HG02623 (cell line): Measurements from ENCODE around the gene PSORS1C1.

Experiments
- ATAC-seq: cut with Tn5 transposase; IDR thresholded peaks from one replicate; pipeline ENCODE4 v1.9.1; 2021; ENCODE audit warnings: moderate library complexity; ENCODE audit not compliant: unreplicated experiment

The PSORS1C1 gene

DNA sequence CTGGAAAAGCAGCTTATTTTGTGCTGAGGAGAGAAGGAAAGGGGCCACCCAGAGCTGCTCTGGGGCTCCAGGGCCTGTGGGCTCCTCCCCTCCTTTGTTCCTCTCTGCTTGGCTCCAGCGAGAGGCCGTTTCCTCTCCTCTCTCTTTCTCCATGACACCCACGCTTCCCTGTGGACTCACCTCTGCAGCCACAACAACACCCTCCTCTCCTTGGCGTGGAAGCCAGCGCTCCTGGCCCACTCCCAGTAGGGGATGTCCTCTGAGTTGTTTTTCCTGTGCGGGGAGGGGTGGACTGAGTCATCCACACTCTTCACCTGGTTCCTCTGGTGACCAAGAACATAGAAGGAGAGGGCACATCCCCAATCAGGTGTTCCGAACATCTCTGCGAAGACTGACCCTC is 10.6 kb downstream of the PSORS1C1 start:
- ATAC-seq: no peak

DNA sequence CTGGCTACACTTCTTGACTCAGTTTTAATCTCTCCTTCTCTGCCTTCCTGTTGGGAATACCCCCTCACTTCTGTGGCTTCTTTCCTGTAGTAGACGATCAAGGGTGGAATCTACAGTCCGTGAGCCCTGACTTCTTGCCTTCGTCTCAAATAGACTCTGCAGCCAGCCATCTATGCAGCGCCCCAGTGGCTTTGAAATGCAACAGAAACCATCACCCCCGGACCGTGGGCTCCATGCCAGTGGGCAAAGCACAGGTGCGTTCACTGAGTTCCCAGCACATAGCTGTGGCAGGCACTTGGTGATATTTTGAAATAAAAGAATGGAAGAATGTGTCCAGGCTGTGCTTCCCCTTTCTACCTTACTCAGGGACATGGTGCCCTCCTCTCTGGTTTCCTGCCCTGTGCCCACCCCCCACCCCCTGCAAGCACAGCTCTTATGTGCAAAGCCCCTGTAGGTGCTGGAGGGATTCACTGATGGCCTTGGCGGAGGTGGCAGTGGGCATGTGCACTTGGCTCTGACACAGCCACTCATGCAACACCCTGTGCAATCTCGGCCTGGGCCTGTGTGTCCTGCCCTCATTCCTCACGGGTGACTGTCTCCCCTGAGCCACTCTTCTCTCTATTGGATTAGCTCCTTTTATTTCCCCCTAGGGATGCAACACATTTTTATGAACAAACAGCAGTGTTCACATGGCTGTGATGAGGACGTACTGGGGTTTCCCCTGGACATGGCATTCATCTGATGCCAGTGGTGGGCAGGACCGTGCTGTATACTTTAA is 11.2 kb downstream of the PSORS1C1 start:
- no peak for ATAC-seq

DNA sequence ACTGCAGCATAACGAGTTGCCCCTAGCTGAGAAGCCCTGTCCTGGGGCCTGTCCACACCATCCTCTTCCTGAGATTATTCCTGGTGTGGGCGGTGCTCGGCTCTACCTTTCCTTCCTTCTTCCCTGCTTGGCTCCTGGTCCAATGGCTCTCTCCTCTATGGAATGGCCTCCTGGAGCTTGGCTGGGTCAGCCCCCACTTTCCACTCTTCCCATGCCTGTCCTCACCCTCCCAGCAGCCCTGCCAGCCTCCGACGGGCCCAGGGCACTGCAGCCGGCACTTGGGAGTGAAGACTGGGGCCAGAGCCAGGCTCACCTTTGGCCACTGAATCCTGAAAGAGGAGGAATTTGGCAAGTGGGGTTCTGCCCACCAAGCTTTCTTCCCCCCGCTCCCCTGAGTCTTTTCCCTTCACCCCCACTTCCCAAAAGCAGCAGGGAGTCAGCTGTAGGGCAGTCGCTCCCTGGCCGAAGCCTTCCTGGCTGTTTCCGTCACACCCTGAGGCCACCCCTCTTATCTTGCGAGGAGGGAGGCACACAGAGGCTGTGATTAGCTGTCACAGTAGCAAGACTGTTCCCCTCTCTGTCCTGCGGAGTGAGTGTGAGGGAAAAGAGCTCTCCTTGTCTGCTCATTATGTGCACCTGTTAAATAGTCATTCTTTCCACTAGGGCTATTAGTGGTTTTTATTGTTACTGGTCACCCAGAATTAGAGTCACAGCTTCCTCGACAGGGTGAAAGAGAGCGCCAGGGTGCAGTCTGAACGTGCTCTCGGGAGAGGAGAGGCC is 12.0 kb downstream of the PSORS1C1 start:
- no peak for ATAC-seq

DNA sequence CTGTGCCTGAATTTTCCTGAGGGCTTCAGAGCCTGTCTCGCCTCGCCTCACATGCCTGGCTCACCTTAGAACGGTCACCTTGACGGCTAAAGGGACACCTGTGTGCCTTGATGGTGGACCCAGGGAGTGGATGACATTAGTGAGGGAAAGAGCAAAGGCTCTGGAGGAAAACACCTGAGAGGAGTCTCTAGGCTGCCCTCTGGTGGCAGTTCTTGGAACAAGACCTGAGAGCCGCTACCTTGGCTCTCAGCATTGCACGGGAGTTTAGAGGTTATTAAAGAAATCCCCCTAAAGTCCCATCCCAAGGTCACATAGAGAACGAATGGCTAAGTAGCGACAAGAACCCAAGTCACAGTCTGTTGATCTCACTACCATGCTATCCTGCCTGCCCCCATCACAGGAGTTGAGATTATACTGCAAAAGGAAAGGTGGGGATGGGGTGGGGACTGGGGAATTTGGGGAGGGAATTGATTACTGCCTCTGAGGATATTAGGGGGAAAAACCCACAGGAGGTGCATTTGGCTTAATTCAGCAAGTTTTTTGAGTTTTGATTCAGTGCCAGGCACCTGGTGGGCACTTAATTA is 13.6 kb downstream of the PSORS1C1 start:
- no peak for ATAC-seq

DNA sequence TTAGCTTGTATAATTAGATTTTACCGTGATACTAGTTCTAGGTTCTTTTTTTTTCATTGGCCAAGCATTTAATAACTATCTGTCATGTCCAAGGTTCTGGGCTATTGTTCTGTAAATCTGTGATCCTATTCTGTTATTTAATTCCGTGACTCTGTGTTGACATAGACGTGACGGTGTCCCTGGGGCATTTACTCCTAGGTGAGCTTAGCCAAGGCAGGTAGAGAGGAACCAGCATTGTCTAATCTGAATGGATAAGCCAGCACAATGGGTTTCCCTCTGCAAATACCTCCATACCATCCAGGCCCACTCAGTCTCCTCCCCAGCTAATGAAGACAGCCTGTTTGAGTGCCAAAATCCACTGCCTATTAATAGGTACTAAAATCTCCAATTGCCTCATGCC is 14.5 kb downstream of the PSORS1C1 start:
- ATAC-seq: no peak

DNA sequence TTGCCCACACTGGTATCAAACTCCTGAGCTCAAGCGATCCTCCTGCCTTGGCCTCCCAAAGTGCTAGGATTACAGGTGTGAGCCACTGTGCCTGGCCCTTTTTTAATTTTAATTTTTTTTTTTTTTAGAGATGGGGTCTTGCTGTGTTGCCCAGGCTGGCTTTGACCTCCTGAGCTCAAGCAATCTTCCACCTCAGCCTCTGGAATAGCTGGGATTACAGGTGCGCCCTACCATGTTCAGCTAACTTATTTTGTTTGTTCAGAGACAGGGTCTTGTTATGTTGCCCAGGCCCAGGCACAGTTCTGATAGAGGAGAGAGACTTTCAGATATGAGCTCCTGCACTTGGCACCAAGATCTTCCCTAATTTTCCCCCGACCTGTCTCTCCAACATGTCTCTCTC is 16.2 kb downstream of the PSORS1C1 start:
- no peak for ATAC-seq

DNA sequence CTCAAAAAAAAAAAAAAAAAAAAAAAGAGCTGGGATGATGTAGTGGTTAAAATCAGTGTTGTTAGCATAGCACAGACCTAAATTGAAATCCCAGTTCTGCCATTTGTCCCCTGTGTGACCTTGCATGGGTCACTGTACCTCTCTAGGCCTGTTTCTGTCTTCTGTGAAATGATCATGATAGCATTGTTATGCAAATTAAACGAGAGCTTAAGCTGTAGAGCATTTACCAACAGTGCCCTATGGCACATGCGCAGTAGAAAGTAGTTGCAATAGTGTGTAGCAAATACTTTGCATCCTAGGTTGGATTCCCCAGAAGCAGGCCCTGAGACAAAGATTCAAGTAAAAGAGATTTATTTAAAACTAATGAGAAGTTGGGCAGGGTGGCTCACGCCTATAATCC is 17.0 kb downstream of the PSORS1C1 start:
- ATAC-seq: no peak

DNA sequence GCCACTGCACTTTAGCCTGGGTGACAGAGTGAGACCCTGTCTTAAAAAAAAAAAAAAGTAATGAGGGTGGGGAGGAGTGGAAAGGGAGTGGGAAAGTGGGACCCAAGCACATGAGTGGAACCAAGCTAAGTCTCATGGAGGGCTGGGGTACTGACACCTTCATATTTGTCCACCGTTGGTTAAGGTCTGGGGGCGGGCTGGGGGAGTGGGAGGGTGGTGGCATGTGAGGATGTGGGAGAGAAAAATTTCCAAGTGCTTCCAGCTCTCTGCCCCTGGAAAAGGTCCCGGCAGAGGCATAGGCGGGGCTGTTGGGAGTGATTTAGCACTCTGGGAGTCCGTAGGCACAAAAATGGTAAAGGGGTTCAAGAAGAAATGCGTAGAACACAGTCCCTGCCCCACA is 18.2 kb downstream of the PSORS1C1 start:
- no peak for ATAC-seq

DNA sequence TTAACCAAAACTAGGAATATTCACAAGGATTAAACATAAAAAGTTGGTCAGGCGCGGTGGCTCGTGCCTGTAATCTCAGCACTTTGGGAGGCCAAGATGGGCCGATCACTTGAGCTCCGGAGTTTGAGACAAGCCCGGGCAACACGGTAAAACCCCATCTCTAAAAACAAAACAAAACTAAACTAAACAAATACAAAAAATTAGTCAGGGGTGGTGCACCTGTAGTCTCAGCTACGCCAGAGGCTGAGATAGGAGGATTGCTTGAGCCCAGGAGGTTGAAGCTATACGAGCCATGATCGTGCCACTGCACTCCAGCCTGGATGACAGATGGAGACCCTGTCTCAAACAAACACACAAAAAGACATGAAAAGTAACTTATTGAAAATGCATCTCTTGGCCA is 21.1 kb downstream of the PSORS1C1 start:
- no peak for ATAC-seq

DNA sequence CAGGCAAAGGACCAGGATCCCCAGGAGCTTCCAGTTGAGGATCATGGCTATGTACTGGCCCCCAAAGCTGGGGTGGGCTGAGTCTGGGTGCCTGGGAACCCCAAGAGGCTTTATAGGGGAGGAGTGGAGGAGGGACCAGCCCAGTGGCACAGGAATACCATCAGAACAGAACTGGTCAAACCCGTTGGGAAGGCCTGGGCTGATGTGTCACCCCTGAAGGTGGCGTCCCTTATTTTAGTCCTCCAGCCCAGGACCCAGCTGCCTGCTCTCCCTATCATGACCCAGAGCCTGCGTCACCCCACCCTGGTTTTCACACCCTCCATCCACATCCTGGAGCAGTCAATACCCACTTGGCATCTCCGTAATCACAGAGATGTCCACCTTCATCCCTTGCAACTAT is 24.4 kb downstream of the PSORS1C1 start, which contains the start of gene PSORS1C2:
TSS of gene PSORS1C2 (minus strand) at position 85 of the 400 bp plus-strand sequence. CDS start at position 45, 40 bp downstream.
- ATAC-seq: no peak

DNA sequence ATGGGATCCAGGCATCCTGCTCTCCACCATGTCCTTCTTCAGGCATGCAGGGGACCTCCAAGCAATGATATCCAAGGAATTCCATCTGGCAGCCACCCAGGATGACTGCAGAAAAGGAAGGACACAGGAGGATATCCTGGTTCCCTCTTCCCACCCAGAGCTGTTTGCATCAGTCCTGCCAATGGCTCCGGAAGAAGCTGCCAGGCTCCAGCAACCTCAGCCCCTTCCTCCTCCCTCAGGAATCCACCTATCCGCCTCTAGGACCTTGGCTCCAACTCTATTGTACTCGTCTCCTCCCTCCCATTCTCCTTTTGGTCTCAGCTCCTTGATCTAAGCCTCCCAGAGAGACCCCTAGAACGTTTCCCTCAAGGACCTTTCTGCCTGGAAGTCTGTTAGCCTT is 25.0 kb downstream of the PSORS1C1 start:
- no peak for ATAC-seq

DNA sequence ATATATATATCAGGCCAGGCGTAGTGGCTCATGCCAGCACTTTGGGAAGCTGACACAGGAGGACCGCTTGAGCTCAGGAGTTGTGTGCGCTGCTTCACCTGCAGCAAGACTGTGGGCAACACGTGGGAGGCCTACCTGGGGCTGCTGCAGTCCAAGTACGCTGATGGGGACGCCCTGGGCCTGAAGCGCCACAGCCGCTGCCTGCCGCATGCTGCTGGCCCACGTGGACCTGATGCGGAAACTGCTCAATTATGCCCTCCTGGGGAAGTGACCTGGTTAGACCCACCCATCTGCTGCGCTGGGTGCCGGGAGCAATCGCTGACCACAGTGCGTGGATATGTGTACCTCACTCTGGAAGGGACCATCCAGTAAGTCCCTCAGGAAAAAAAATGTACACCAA is 26.0 kb downstream of the PSORS1C1 start:
- no peak for ATAC-seq

DNA sequence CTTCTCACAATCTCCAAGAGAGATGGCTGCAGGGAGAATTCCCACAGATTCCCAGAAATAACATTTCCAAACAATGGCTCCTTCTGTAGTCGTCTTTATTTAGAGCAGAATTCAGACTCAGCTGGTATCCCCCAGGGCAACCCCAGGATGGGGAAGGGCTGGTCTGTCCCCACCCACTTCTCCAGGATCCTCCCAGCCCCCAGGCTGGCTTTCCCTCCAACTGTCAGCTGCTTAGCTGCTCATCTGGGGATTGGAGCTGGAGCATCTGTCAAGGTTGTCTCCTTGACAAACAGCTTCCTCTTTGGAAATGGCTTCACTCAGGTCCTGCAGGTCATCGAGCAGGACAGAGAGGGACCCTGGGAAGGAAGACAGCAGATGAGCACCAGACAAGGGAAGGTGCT is 27.8 kb downstream of the PSORS1C1 start:
- no peak for ATAC-seq

DNA sequence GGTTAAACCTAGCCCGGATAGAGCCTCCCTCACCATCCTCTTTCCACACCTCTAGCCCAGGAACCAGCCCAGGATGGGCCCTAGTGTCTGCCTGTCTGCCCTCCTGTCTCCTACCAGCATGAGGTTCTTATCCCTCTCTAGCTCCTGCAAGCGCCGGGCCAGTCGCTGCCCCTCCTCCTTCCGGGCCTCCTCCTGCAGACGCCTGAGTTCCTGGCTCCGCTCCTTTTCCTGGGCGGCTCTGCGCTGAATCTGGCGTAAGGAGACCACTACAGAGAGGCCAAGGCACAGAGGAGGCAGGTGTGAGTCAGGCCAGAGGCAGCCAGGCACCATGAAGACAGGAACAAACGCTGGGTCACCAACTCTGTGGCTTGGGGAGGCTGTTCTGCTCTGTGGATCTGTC is 28.5 kb downstream of the PSORS1C1 start:
- no peak for ATAC-seq

DNA sequence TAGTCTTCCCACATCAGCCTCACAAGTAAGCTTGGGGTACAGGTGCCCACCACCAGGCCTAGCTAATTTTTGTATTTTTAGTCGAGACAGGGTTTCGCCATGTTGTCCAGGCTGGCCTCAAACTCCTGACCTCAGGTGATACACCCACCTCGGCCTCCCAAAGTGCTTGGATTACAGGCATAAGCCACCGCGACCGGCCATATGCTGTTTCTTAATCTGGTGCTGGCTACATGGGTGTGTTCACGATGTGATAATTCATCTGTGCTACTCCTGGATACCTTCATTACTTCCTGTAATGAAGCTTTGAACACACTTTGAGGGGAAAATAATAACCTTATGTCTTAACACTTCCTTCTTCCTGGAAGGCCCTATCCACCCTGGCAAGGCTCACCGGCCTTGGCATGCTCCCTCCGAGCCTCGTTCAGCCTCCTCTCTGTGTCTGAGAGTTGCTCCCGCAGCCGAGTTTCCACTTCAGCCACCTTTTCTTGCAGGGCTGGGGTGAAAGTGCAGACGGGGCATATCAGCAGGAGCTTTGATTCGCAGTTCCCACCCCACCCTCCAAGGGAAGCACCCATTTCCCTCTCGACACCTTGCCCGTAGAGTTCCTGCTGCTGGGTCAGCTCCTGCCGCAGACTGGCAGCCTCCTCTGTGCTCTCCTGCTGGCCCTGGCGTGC is 29.8 kb downstream of the PSORS1C1 start:
- no peak for ATAC-seq

DNA sequence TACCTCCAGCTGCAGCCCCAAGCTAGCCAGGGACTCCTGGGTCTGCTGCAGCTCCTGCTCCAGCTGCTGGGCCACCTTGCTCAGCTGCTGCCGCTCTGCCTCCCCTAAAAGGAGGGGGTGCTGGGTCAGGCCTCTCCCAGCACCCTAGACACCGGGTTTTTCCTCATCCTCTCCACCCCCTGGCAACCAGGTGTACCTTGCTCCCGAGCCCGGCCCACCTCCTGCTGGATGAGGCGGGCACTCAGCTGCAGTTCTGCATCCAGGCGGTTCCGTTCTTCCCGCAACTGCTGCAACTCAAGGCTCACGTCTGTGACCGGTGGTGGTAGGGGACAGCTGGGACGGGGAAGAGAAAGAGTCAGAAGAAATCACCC is 30.4 kb downstream of the PSORS1C1 start:
- no peak for ATAC-seq

DNA sequence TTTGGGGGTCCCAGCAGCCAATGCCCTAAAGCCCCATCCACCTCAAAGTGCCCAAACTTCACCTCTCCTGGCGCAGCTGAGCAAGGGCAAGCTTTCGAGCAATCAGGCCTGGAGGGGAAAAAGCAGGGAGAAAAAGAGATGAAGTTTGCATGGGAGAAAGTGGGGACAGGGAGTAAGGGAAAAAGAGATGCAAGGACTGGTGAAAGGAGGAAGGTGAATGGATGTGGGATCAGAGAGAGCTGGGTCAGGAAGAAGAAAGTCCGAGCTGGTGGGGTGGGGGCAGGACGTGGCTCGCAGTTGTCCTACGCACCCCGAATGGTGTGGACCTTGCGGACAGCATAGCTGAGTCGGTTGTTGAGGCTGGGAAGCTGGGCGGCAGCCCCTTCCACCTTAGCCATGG is 30.8 kb downstream of the PSORS1C1 start:
- ATAC-seq: no peak

DNA sequence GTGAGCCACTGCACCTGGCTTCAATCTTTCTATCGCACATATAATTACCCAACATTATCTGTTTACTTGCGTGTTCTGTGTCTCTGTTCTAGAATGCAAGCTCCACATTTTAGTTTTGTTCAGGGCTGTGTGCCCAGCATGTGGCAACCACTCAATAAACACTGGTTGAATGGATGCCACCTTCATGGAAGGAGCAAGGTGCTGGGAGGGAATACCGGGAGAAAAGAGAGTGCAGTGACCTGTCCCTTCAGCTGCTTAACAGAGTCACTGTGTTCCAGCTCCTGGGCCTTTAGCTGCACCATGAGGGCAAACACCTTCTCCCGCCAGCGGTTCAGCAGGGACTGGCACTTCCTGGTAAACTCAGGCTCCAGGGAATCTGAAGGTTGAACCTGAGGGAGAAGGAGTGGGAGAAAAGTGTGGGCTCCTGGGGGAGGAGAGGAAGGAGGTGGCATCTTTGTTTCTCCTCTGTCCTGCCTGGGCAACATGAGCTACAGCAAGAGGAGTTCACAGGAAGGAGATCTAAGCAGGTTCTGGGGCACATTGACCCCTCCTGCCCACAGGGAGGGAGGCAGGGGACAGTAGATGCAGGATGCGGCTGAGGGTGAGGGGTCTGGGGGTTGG is 35.3 kb downstream of the PSORS1C1 start:
- no peak for ATAC-seq

DNA sequence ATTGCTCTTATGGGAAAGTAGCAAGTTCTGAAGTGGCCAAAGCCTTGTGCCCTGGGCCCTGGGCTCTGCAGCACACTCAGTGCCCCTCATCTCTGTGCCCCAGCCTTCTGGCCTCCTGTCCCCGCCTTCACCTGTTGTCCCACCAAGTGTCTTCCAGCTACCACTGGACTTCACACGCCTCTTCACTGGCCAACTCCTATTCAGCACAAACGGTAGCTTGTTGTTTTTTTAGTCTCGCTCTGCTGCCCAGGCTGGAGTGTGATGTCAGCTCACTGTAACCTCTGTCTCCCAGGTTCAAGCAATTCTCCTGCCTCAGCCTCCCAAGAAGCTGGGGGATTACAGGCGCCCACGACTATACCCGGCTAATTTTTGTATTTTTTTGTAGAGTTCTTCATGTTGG is 38.2 kb downstream of the PSORS1C1 start:
- ATAC-seq: no peak

DNA sequence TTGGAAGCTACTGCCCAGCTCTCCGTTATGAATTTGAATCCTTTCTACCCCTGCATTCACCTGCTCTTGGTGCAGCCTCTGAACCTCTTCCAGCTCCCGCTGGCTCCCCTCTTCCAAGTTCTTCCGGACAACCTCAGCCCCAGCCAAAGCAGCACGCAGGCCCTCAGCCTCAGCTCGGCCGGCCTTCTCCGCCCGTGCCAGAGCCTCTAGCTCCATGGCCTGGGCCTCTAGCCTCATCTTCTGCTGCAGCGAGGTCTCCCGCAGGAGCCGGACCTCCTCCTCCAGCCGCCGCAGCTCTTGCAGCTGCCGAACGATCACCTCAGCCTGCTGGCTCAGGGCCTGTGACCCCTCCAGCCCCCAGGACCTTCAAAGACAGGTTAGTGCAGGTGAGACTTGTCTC is 39.8 kb downstream of the PSORS1C1 start:
- no peak for ATAC-seq

DNA sequence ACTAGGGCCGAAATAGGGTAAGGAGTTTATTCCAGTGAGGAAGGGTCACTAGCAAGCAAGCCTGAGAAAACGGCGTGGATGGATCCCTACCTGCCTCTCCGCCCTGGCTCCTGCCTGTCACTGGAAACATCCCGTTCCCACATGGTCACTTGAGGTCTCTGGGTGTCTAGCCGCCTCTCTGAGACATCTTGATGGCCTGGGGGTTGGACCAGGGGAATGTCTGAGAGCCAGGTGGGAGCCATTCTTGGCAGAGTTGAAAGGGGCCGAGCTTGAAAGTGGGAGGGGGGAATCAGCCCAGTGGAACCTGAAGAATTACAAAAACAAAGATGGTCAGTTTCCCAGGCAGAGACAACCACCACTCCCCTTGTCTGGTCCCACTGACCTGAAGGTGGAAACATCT is 42.0 kb downstream of the PSORS1C1 start:
- ATAC-seq: no peak
